Measurements from ENCODE around the gene ARMC8. TPM values are rescaled to one million over a fixed set of nuclear protein-coding genes. Genes with fewer than 3 reads are reported as not detected.
A peak's percentile ranks its signal among the peaks of the same experiment; 100 is the strongest.
"Not testable (repeated sequence)": the region's sequence is repeated elsewhere in the genome, so short reads cannot be mapped to it uniquely, and the experiment has no call there.

Gene ARMC8
- total RNA-seq = 10 to 100 TPM; 23.2 to 49.1 (median 41.9) TPM

DNA sequence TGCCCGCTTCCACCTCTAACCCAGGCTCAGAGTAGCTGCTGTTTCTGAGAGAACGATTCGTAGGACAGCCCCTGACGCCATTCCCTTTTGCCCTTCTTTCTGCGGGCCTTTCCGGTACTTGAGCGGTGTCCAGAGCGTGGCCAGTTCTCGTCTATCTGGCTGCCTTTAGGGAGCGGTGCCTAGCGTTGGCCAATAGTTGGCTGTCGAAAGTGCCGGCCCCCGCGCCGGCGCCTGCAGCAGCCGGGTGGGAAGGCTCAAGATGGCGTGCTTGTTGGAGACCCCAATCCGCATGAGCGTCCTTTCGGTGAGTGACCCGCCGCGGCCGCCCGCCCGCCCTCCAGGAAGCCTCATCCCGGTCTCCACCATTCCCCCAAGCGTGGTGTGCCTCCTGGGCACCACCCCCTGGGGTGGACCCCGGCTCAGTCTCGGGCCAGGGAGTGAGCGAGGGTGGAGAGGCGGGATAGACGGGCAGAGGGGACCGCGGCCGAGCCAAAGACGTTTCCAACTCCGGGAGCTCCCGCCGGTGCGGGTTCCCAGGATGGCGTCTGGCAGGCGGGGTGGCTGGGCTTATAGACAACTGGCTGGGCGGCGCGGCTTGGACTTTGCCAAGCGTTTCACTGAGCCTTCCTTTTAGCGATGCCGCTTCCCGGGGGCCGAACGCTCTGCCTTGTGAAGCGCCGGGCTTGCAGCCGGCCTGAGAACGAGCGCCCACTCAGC lies at the start of gene ARMC8:
Gene ARMC8 (plus strand): TSS at position 6 of the 717 bp plus-strand sequence. CDS start 254 bp downstream, at position 260.
- Histone ChIP-seq H3K27ac (peak within 1 kb of the TSS; percentile 99), H3K4me3 (peak within 1 kb of the TSS; percentile 71 to 97 (median 93)), H3K4me1 (replicated peaks in 1 of 2) (peaks cover 8 to 11% of the 10 kb centered on the region in 2 donors)
- peak; percentile 75 to 93 (median 90) for ATAC-seq (replicated peaks in 6 of 8)
- in situ Hi-C loops (cut with MboI; ENCODE audit: low pct_unique_long_range_greater_than_20kb in 2 of 9, low sequenced_read_pairs in 9 of 9, unreplicated experiment in 9 of 9) = no loop called here
- 0 to 2% (median 0%) methylated on average over 2 to 20 of the region's 59 CpGs; no CpG with 5 or more reads in 6 of the 10 experiments for WGBS, 10 experiments

DNA sequence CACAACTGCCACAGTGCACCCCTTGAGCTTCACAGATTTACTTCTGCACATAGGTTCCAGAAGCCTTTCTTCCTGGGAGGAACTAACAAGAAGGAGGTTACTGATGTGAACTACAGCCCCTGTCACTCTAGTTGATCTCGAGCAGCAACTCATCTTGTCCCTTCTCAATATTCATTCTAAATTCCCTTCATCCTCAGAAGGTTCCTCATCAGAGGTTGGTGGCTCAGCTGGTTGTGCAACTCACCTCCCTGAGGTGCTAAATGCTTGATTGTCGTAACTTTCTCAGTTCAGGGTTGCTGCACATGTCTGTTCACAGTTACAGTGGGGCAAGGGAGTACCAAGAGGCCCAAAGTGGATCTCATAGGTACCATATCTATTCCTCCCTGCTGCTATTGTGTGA lies 49.2 kb upstream of the ARMC8 start:
- in situ Hi-C loops (cut with MboI; ENCODE audit: low pct_unique_long_range_greater_than_20kb in 2 of 9, low sequenced_read_pairs in 9 of 9, unreplicated experiment in 9 of 9) = no loop called here
- no peak for ATAC-seq (replicated peaks in 6 of 8)
- no peak overlapping the region for H3K4me3 ChIP-seq
- 69 to 80% (median 78%) methylated on average over 1 to 2 of the region's 2 CpGs; no CpG with 5 or more reads in 6 of the 10 experiments for WGBS, 10 experiments
- H3K27ac ChIP-seq = no peak overlapping the region
- H3K4me1 ChIP-seq (replicated peaks in 1 of 2) = no peaks in the 10 kb centered on the region

DNA sequence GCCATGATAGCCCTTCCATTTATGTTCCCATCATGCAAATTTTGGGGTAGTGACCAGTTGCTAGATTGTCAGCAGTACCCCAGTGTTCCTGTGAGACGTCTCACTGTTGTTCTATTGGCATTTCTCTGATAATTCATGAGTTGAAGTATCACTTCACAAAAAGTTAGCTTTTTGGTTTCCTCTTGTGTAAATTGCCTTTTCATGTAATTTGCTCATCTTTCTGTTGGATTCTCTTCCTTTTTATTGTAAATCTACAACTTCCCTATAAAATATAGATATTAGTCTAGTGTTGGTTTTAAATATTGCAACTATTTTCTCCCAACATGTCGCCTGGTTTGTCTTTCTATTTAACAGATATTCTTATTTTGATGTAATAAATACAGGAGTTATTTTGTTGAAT lies 47.4 kb upstream of the ARMC8 start:
- ATAC-seq (replicated peaks in 6 of 8) = no peak

GRCh38 chr3:138140940-138141339 lies 46.2 kb upstream of the ARMC8 start:
- in situ Hi-C loops (cut with MboI; ENCODE audit: low pct_unique_long_range_greater_than_20kb in 2 of 9, low sequenced_read_pairs in 9 of 9, unreplicated experiment in 9 of 9) = no loop called here
- Histone ChIP-seq H3K4me3 (no peak overlapping the region), H3K27ac (no peak overlapping the region), H3K4me1 (replicated peaks in 1 of 2) (no peaks in the 10 kb centered on the region)
- ATAC-seq (replicated peaks in 6 of 8) = no peak

More for the DNA sequence above, 47.4 kb upstream of the ARMC8 start:
- in situ Hi-C loops (cut with MboI; ENCODE audit: low pct_unique_long_range_greater_than_20kb in 2 of 9, low sequenced_read_pairs in 9 of 9, unreplicated experiment in 9 of 9) = no loop called here
- H3K27ac ChIP-seq = no peak overlapping the region
- no peaks in the 10 kb centered on the region for H3K4me1 ChIP-seq (replicated peaks in 1 of 2)
- 8 to 73% (median 45%) methylated on average over 1 to 2 of the region's 2 CpGs; no CpG with 5 or more reads in 1 of the 10 experiments for whole genome bisulfite sequencing, 10 experiments
- no peak overlapping the region for H3K4me3 ChIP-seq

DNA sequence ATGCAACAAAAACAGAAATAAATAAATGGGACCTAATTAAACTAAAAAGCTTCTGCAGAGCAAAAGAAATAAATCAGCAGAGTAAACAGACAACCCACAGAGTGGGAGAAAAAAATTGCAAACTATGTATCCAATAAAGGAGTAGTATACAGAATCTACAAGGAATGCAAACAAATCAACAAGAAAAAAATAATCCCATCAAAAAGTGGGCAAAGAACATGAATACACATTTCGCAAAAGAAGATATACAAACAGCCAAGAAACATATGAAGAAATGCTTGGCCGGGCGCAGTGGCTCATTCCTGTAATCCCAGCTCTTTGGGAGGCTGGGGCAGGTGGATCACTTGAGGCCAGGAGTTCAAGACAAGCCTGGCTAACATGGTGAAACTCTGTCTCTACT lies 44.9 kb upstream of the ARMC8 start:
- H3K27ac ChIP-seq; H3K4me3 ChIP-seq; H3K4me1 ChIP-seq (replicated peaks in 1 of 2); in situ Hi-C loops (cut with MboI; ENCODE audit: low pct_unique_long_range_greater_than_20kb in 2 of 9, low sequenced_read_pairs in 9 of 9, unreplicated experiment in 9 of 9); ATAC-seq (replicated peaks in 6 of 8): not testable (repeated sequence)
- WGBS, 10 experiments = 76 to 100% (median 92%) methylated on average over 1 to 3 of the region's 3 CpGs; no CpG with 5 or more reads in 1 of the 10 experiments

DNA sequence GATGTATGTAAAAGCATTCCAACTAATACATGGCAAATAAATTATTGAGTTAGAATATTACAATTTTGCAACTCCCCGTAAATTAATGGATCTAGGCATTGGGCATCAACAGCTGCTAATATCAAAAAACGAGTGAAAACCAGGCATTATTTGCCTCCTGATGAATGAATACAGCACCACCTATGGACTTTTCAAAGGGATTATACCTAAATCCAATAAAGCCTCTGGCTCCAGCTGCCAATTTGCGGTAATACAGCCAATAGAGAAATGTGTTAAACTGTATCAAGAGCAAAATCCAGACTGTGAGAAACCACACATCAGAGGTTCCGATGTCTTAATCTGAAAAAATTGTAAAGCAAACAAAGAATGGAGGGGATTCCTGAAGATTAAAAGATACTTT lies 38.6 kb upstream of the ARMC8 start:
- no peak for ATAC-seq (replicated peaks in 6 of 8)
- in situ Hi-C loops (cut with MboI; ENCODE audit: low pct_unique_long_range_greater_than_20kb in 2 of 9, low sequenced_read_pairs in 9 of 9, unreplicated experiment in 9 of 9) = no loop called here
- H3K4me3 ChIP-seq = no peak overlapping the region
- 40 to 90% (median 73%) methylated on average over 2 to 4 of the region's 4 CpGs for WGBS, 10 experiments
- H3K4me1 ChIP-seq (replicated peaks in 1 of 2) = no peaks in the 10 kb centered on the region
- no peak overlapping the region for H3K27ac ChIP-seq

DNA sequence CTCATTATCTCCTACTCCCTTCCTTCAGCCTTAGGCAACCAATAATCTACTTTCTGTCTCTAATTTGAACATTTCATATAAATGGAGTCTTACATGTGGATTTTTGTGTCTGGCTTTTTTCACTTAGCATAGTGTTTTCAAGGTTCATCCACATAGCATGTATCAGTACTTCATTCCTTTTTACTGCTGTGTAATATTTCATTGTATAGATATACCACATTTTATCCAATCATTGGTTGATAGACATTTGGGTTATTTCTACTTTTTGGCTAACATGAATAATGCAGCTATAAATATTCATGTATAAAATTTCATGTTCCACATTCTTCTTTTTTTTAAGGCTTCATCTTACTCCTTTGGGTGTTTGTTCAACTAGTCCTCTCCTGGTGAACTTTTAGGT lies 32.6 kb upstream of the ARMC8 start:
- no peak for ATAC-seq (replicated peaks in 6 of 8)
- no peak overlapping the region for H3K27ac ChIP-seq
- H3K4me1 ChIP-seq (replicated peaks in 1 of 2) = no peaks in the 10 kb centered on the region
- H3K4me3 ChIP-seq = no peak overlapping the region
- in situ Hi-C loops (cut with MboI; ENCODE audit: low pct_unique_long_range_greater_than_20kb in 2 of 9, low sequenced_read_pairs in 9 of 9, unreplicated experiment in 9 of 9) = no loop called here

DNA sequence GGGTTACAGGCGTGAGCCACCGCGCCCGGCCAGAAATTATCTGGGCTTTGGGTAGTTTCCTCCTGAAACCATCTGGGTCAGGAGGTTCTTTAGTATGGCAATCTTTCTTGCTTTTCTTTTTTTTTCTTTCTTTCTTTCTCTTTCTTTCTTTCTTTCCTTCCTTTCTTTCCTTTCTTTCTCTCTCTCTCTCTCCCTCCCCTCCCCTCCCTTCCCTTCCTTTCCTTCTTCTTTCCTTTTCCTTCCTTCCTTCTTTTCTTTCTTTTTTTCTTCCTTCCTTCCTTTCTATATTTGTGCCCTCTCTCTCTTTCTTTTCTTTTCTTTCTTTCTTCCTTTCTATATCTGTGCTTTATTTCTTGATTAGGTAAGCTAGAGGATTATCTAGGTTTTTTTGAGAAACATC lies 29.4 kb upstream of the ARMC8 start:
- no peak overlapping the region for H3K27ac ChIP-seq
- no peak for ATAC-seq (replicated peaks in 6 of 8)
- H3K4me3 ChIP-seq = no peak overlapping the region
- in situ Hi-C loops (cut with MboI; ENCODE audit: low pct_unique_long_range_greater_than_20kb in 2 of 9, low sequenced_read_pairs in 9 of 9, unreplicated experiment in 9 of 9) = no loop called here
- 90 to 100% (median 99%) methylated on average over 1 to 4 of the region's 4 CpGs; no CpG with 5 or more reads in 3 of the 10 experiments for WGBS, 10 experiments
- no peaks in the 10 kb centered on the region for H3K4me1 ChIP-seq (replicated peaks in 1 of 2)

GRCh38 chr3:138165061-138165460 lies 22.0 kb upstream of the ARMC8 start:
- no peak for ATAC-seq (replicated peaks in 6 of 8)
- in situ Hi-C loops (cut with MboI; ENCODE audit: low pct_unique_long_range_greater_than_20kb in 2 of 9, low sequenced_read_pairs in 9 of 9, unreplicated experiment in 9 of 9) = no loop called here
- WGBS, 10 experiments = 87 to 100% (median 94%) methylated on average over 2 of the region's 2 CpGs; no CpG with 5 or more reads in 7 of the 10 experiments
- Histone ChIP-seq H3K4me3 (no peak overlapping the region), H3K4me1 (replicated peaks in 1 of 2) (no peaks in the 10 kb centered on the region), H3K27ac (no peak overlapping the region)

DNA sequence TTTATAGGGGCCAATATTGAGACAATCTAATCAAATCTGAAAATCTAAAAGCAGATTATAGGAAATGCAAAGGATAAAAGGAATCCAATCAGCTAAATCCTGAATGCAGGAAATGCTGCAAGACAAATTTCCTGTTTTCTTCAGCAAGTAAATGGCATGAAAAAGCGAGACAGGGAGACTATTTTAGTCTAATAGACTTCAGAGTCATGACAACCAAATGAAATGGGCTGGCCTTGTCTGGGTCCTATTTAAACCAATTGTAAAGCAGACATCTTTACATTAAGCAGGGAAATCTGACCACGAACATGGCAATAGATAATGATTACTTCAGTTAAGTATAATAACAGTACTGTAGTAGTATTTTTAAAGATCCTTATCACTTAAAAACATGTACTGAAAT lies 14.5 kb upstream of the ARMC8 start:
- H3K27ac ChIP-seq = no peak overlapping the region
- peaks cover 3 to 10% of the 10 kb centered on the region in 2 donors for H3K4me1 ChIP-seq (replicated peaks in 1 of 2)
- no peak overlapping the region for H3K4me3 ChIP-seq
- ATAC-seq (replicated peaks in 6 of 8) = no peak
- in situ Hi-C loops (cut with MboI; ENCODE audit: low pct_unique_long_range_greater_than_20kb in 2 of 9, low sequenced_read_pairs in 9 of 9, unreplicated experiment in 9 of 9) = no loop called here
- 67 to 100% (median 83%) methylated on average over 1 to 2 of the region's 2 CpGs; no CpG with 5 or more reads in 1 of the 10 experiments for WGBS, 10 experiments

- peak overlapping the region; percentile 58 to 85 (median 77) for H3K4me3 ChIP-seq
- H3K27ac ChIP-seq = no peak overlapping the region
- 0 to 64% (median 45%) methylated on average over 1 to 13 of the region's 13 CpGs; no CpG with 5 or more reads in 2 of the 10 experiments for WGBS, 10 experiments
- H3K4me1 ChIP-seq (replicated peaks in 1 of 2) = peaks cover 3 to 10% of the 10 kb centered on the region in 2 donors
- ATAC-seq (replicated peaks in 6 of 8) = no peak
- in situ Hi-C loops (cut with MboI; ENCODE audit: low pct_unique_long_range_greater_than_20kb in 2 of 9, low sequenced_read_pairs in 9 of 9, unreplicated experiment in 9 of 9) = no loop called here
Measured at GRCh38 chr3:138173769-138174420, 13.2 kb upstream of the ARMC8 start.

- WGBS, 10 experiments = 0 to 3% (median 0%) methylated on average over 6 to 20 of the region's 38 CpGs; no CpG with 5 or more reads in 1 of the 10 experiments
- H3K27ac ChIP-seq = peak within 1 kb of the TSS; percentile 4 to 49
- peaks cover 3 to 10% of the 10 kb centered on the region in 2 donors for H3K4me1 ChIP-seq (replicated peaks in 1 of 2)
- peak; percentile 96 to 98 (median 97) for ATAC-seq (replicated peaks in 6 of 8)
- in situ Hi-C loops (cut with MboI; ENCODE audit: low pct_unique_long_range_greater_than_20kb in 2 of 9, low sequenced_read_pairs in 9 of 9, unreplicated experiment in 9 of 9) = no loop called here
- peak within 1 kb of the TSS; percentile 58 to 85 (median 77) for H3K4me3 ChIP-seq
Measured at GRCh38 chr3:138174421-138175131, 12.5 kb upstream of the ARMC8 start, which contains the start of gene DBR1. Gene DBR1, minus strand, starts transcription at chr3:138174921. Its CDS starts 126 bp downstream, at chr3:138174795.
